Loucy (cell line): Measurements from ENCODE around the gene DVL3.

ENCODE experiments used
- H2AFZ ChIP-seq: fragments of 200-600 bp; sonication (generic); 2 replicates; pipeline ENCODE4 v1.6.0; 2016; ENCODE audit warnings: antibody characterized with exemption, mild to moderate bottlenecking, low read length, moderate library complexity
- H3F3A ChIP-seq: fragments of 200-600 bp; 2 replicates; pipeline ENCODE4 v1.6.0; 2016; ENCODE audit warnings: antibody characterized with exemption, low read depth, mild to moderate bottlenecking
- H3K27me3 ChIP-seq: fragments of 200-600 bp; sonication (generic); 2 replicates; pipeline ENCODE4 v1.6.1; 2014; ENCODE audit warnings: low read length, mild to moderate bottlenecking; ENCODE audit not compliant: insufficient read depth, poor library complexity, severe bottlenecking
- H3K36me3 ChIP-seq: fragments of 200-600 bp; sonication (generic); 2 replicates; pipeline ENCODE4 v1.6.1; 2016; ENCODE audit warnings: low read length; ENCODE audit not compliant: insufficient read depth
- H3K4me1 ChIP-seq: fragments of 200-600 bp; sonication (generic); 2 replicates; pipeline ENCODE4 v1.5.1; 2014; ENCODE audit warnings: low read length, mild to moderate bottlenecking; ENCODE audit not compliant: insufficient read depth, poor library complexity, severe bottlenecking
- H3K4me2 ChIP-seq: fragments of 200-600 bp; sonication (generic); 2 replicates; pipeline ENCODE4 v1.6.0; 2014; ENCODE audit warnings: antibody characterized with exemption, low read length, low read depth, mild to moderate bottlenecking; ENCODE audit not compliant: poor library complexity, severe bottlenecking
- H3K4me3 ChIP-seq: fragments of 200-600 bp; sonication (generic); 2 replicates; pipeline ENCODE4 v1.5.1; 2014; ENCODE audit warnings: low read length, mild to moderate bottlenecking, mixed read lengths; ENCODE audit not compliant: poor library complexity, severe bottlenecking
- H3K79me2 ChIP-seq: fragments of 200-600 bp; sonication (generic); 2 replicates; pipeline ENCODE4 v1.6.1; 2014; ENCODE audit warnings: low read length; ENCODE audit not compliant: insufficient read depth
- H3K9ac ChIP-seq: fragments of 200-600 bp; sonication (generic); 2 replicates; pipeline ENCODE4 v1.6.0; 2014; ENCODE audit warnings: mild to moderate bottlenecking, low read depth, low read length, moderate library complexity; ENCODE audit not compliant: poor library complexity, severe bottlenecking
- H3K9me2 ChIP-seq: fragments of 200-600 bp; sonication (generic); replicated peaks from 2 replicates; pipeline ENCODE4 v1.6.1; 2016; ENCODE audit warnings: low read depth, low read length, mixed read lengths
- H3K9me3 ChIP-seq: fragments of 200-600 bp; sonication (generic); 2 replicates; pipeline ENCODE4 v1.6.1; 2014; ENCODE audit warnings: mild to moderate bottlenecking, antibody characterized with exemption, low read length, low read depth; ENCODE audit not compliant: insufficient read depth
- H4K20me1 ChIP-seq: fragments of 200-600 bp; sonication (generic); 2 replicates; pipeline ENCODE4 v1.6.0; 2014; ENCODE audit warnings: antibody characterized with exemption, low read length, mild to moderate bottlenecking; ENCODE audit not compliant: insufficient read depth, poor library complexity, severe bottlenecking
- EZH2phosphoT487 ChIP-seq: fragments of 200-600 bp; IDR thresholded peaks from 2 replicates; pipeline ENCODE4 v1.6.1; 2018; ENCODE audit warnings: antibody characterized with exemption, mild to moderate bottlenecking, moderate library complexity, borderline replicate concordance
- TF ChIP-seq, protein P1 (sequence below): fragments of 200-600 bp; sonication (generic); conservative IDR thresholded peaks from 2 replicates; pipeline ENCODE4 v1.5.1; 2014; ENCODE audit warnings: mild to moderate bottlenecking, antibody characterized with exemption, low read length

Gene DVL3

GRCh38 chr3:184142199-184142598 lies 13.0 kb upstream of the DVL3 start:
- H3K36me3 ChIP-seq, result peaks cover 61% of the 10 kb centered on the region; the same call in 1 of the 2 replicates
- H4K20me1 ChIP-seq, result peaks cover 3% of the 10 kb centered on the region

DNA sequence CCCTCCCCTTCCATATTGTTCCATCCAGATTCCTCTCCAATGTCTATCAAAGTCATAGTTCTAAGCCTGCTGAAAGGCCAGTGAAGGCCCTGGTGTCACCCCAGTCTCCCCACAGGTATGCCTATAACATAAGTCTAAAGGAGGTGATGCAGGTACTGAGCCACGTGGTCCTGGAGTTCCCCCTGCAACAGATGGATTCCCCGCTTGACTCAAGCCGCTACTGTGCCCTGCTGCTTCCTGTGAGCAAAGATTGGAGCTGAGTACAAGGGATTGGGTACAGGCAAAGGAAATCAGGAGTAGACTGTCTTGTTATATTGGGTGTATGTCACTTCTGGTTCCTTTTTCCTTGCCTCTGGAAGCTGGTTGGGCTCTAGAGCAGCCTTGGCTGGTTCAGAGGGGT lies 11.8 kb upstream of the DVL3 start:
- Histone ChIP-seq H3K9ac (no peak overlapping the region), H3K27me3 (no peaks in the 10 kb centered on the region), H2AFZ (no peak overlapping the region), H3K4me2 (no peak overlapping the region), H3K9me2 (no peaks in the 10 kb centered on the region), H3K36me3 (peaks cover 61% of the 10 kb centered on the region; the same call in 1 of the 2 replicates), H3K79me2 (peaks cover 4% of the 10 kb centered on the region; the same call in 1 of the 2 replicates), H3K4me3 (no peak overlapping the region), H3K4me1 (no peaks in the 10 kb centered on the region), H3K9me3 (no peaks in the 10 kb centered on the region), H3F3A (no peaks in the 10 kb centered on the region), H4K20me1 (no peaks in the 10 kb centered on the region)
- no peak for TF ChIP-seq EZH2phosphoT487
- TF ChIP-seq, protein P1, sequence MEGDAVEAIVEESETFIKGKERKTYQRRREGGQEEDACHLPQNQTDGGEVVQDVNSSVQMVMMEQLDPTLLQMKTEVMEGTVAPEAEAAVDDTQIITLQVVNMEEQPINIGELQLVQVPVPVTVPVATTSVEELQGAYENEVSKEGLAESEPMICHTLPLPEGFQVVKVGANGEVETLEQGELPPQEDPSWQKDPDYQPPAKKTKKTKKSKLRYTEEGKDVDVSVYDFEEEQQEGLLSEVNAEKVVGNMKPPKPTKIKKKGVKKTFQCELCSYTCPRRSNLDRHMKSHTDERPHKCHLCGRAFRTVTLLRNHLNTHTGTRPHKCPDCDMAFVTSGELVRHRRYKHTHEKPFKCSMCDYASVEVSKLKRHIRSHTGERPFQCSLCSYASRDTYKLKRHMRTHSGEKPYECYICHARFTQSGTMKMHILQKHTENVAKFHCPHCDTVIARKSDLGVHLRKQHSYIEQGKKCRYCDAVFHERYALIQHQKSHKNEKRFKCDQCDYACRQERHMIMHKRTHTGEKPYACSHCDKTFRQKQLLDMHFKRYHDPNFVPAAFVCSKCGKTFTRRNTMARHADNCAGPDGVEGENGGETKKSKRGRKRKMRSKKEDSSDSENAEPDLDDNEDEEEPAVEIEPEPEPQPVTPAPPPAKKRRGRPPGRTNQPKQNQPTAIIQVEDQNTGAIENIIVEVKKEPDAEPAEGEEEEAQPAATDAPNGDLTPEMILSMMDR, result no peak

More at GRCh38 chr3:184142199-184142598, 13.0 kb upstream of the DVL3 start:
- Histone ChIP-seq H3K9ac (no peak overlapping the region), H3K4me2 (no peak overlapping the region), H3K4me1 (peaks cover 6% of the 10 kb centered on the region), H3F3A (no peaks in the 10 kb centered on the region), H3K9me3 (no peaks in the 10 kb centered on the region), H3K27me3 (no peaks in the 10 kb centered on the region), H3K4me3 (no peak overlapping the region), H3K79me2 (peaks cover 14% of the 10 kb centered on the region), H2AFZ (no peak overlapping the region), H3K9me2 (no peaks in the 10 kb centered on the region)
- no peak for TF ChIP-seq EZH2phosphoT487
- TF ChIP-seq, protein P1, result no peak

- no peak overlapping the region for H3K4me3 ChIP-seq
- H3K36me3 ChIP-seq, result peaks cover 61% of the 10 kb centered on the region; the same call in 1 of the 2 replicates
- TF ChIP-seq, protein P1, result no peak
- no peak for TF ChIP-seq EZH2phosphoT487
- no peaks in the 10 kb centered on the region for H4K20me1 ChIP-seq
- no peaks in the 10 kb centered on the region for H3K9me3 ChIP-seq
- H3K9me2 ChIP-seq, result no peaks in the 10 kb centered on the region
- no peak overlapping the region for H2AFZ ChIP-seq
- H3K79me2 ChIP-seq, result no peaks in the 10 kb centered on the region; the same call in 1 of the 2 replicates
- no peak overlapping the region for H3K4me2 ChIP-seq
- no peaks in the 10 kb centered on the region for H3F3A ChIP-seq
- H3K9ac ChIP-seq, result no peak overlapping the region
- no peaks in the 10 kb centered on the region for H3K4me1 ChIP-seq
- no peaks in the 10 kb centered on the region for H3K27me3 ChIP-seq
These were observed 10.7 kb upstream of the DVL3 start for GRCh38 chr3:184144505-184144904.
